Ovary (tissue), 9 donors: ENCODE results near the gene GPSM1. TPM values are rescaled to one million over a fixed set of nuclear protein-coding genes. Genes with fewer than 3 reads are reported as not detected.

Source experiments
- DNase-seq, 5 donors: peaks; one replicate each; pipeline ENCODE4 v3.0.0-alpha.2; 2019 to 2020
- H3K27ac ChIP-seq, 2 donors: fragments of 200-600 bp; one replicate each; pipeline versions ENCODE4 v1.5.1 to v1.8.0; 2019 to 2022
- H3K27me3 ChIP-seq: fragments of 200-600 bp; one replicate; pipeline ENCODE4 v1.8.0; 2022
- H3K36me3 ChIP-seq: fragments of 200-600 bp; sonication (generic); one replicate; pipeline ENCODE4 v1.5.1; 2019
- H3K4me1 ChIP-seq: one replicate; pipeline ENCODE4 v1.8.1; 2013; ENCODE audit warnings: mild to moderate bottlenecking, moderate library complexity; ENCODE audit not compliant: insufficient read depth
- H3K4me3 ChIP-seq: fragments of 200-600 bp; sonication (generic); one replicate; pipeline ENCODE4 v1.5.1; 2017
- H3K9me3 ChIP-seq, 2 donors: fragments of 200-600 bp in 1 of 2; sonication (generic) in 1 of 2; one replicate each; pipeline versions ENCODE4 v1.5.1 to v1.8.1; 2013 to 2019; ENCODE audit warnings: mild to moderate bottlenecking in 1 of 2, moderate library complexity in 1 of 2
- CTCF ChIP-seq, 3 donors: fragments of 450-650 bp in 2 of 3; fragments of 200-600 bp in 1 of 3; IDR thresholded peaks; one replicate each; pipeline versions ENCODE4 v1.5.1 to v1.8.0; 2016 to 2022; ENCODE audit warnings: antibody characterized with exemption in 3 of 3, mild to moderate bottlenecking in 1 of 3
- EP300 ChIP-seq: sonication (generic); formaldehyde crosslinking; IDR thresholded peaks from one replicate; pipeline ENCODE4 v1.6.1; 2017; ENCODE audit warnings: antibody characterized with exemption
- POLR2A ChIP-seq: fragments of 450-650 bp; IDR thresholded peaks from one replicate; pipeline ENCODE4 v1.6.1; 2017; ENCODE audit warnings: antibody characterized with exemption, mild to moderate bottlenecking, moderate library complexity
- WGBS, 3 donors: extraction: QIAGEN DNeasy Blood & Tissue Kit in 1 of 3; methylation state at CpG; one replicate each; pipeline versions ENCODE4 v1.1.5 to v1.1.7; 2013 to 2017; 5-methylcytosine and 5-hydroxymethylcytosine counted together
- intact Hi-C, 4 donors: fragments of 100-400 bp; cut with DNase I; formaldehyde crosslinking; loops; one replicate each; pipeline versions ENCODE4 v1.11.0 to v1.15.1; 2022 to 2023
- polyA plus RNA-seq, 2 donors: library from polyadenylated mRNA; stranded (reverse); fragments of 200-250 nt in 1 of 2; fragments of 350-450 nt in 1 of 2; fragmentation: Illumina TruSeq in 1 of 2; extraction: RNeasy Lipid Tissue Mini Kit (QIAGEN cat#74804) in 1 of 2; gene quantifications; one replicate each; pipeline ENCODE4 v1.2.3, GENCODE V29; 2013 to 2014
- total RNA-seq, 7 donors: library from RNA; depleted of rRNA in 2 of 7; stranded (reverse); fragments of >200 nt in 2 of 7; fragmentation: NEBNext Ultra II Directional in 3 of 7; extraction: Animal tissue kit (Norgen Biotek cat#: 25700) in 3 of 7; gene quantifications; one replicate each; pipeline versions ENCODE4 v1.1.0 to v1.2.4, GENCODE V29; 2016 to 2023
- donor health status: DM: no; HTN: no; CAD: no; lungs with moderate emphysema.
- donor health status: DM: no; HTN: no; CAD: no.
- donor health status: Bipolar disorder and iron deficiency.
- donor health status: DM: yes; HTN: yes; CAD: no.
- donor health status: DM: no; HTN: no; CAD: no.
- donor health status: DM: yes; HTN: yes; CAD: no.

The GPSM1 gene
- total and polyA plus RNA-seq, 9 donors, result 0.57 to 65.4 (median 36.3) TPM

- TF ChIP-seq CTCF (IDR thresholded peaks at IDR 0.05), result no peak
- no peak for TF ChIP-seq EP300
- no peak overlapping the region for H3K4me3 ChIP-seq
- intact Hi-C loops, result no loop called here
- no peaks in the 10 kb centered on the region for H3K9me3 ChIP-seq
- H3K27me3 ChIP-seq, result no peaks in the 10 kb centered on the region
- H3K27ac ChIP-seq, result no peak overlapping the region
- H3K4me1 ChIP-seq, result no peaks in the 10 kb centered on the region
- no peaks in the 10 kb centered on the region for H3K36me3 ChIP-seq
- DNase-seq, result no peak
- WGBS, 3 donors, result 88 to 95% (median 93%) methylated on average over 10 to 11 of the region's 11 CpGs
Measured at GRCh38 chr9:136379401-136379800, 52.1 kb downstream of the GPSM1 start.

- Histone ChIP-seq H3K4me1 (no peaks in the 10 kb centered on the region), H3K36me3 (no peaks in the 10 kb centered on the region), H3K27ac (no peak overlapping the region), H3K9me3 (no peaks in the 10 kb centered on the region), H3K4me3 (no peak overlapping the region), H3K27me3 (no peaks in the 10 kb centered on the region)
- TF ChIP-seq EP300 (no peak), POLR2A (no peak), CTCF (IDR thresholded peaks at IDR 0.05) (no peak)
- DNase-seq, result no peak
- intact Hi-C loops, result loop anchor here in 1 of 4 donors (10.0 kb wide), 1 partner anchor 235 kb away; no protein-coding TSS in a partner anchor
- 67 to 84% (median 81%) methylated on average over 9 to 11 of the region's 11 CpGs for WGBS, 3 donors
Measured at GRCh38 chr9:136379891-136380290, 52.6 kb downstream of the GPSM1 start.

GRCh38 chr9:136380381-136380780 lies 53.0 kb downstream of the GPSM1 start:
- Histone ChIP-seq H3K27me3 (no peaks in the 10 kb centered on the region), H3K4me3 (no peak overlapping the region), H3K27ac (no peak overlapping the region), H3K9me3 (no peaks in the 10 kb centered on the region), H3K36me3 (no peaks in the 10 kb centered on the region), H3K4me1 (no peaks in the 10 kb centered on the region)
- TF ChIP-seq CTCF (IDR thresholded peaks at IDR 0.05), result no peak
- no peak for TF ChIP-seq EP300
- TF ChIP-seq POLR2A, result no peak
- 92 to 93% (median 92%) methylated on average over 17 of the region's 17 CpGs for WGBS, 3 donors
- no peak for DNase-seq
- intact Hi-C loops, result loop anchor here in 1 of 4 donors (10.0 kb wide), 1 partner anchor 236 kb away; no protein-coding TSS in a partner anchor

GRCh38 chr9:136381311-136381710 lies 54.0 kb downstream of the GPSM1 start:
- intact Hi-C loops, result loop anchor here in 1 of 4 donors (10.0 kb wide), 1 partner anchor 237 kb away; no protein-coding TSS in a partner anchor
- Histone ChIP-seq H3K27me3 (no peaks in the 10 kb centered on the region), H3K36me3 (no peaks in the 10 kb centered on the region), H3K4me3 (no peak overlapping the region), H3K27ac (no peak overlapping the region), H3K9me3 (no peaks in the 10 kb centered on the region), H3K4me1 (no peaks in the 10 kb centered on the region)
- TF ChIP-seq POLR2A (no peak), CTCF (IDR thresholded peaks at IDR 0.05) (no peak), EP300 (no peak)
- 55 to 63% (median 56%) methylated on average over 9 of the region's 9 CpGs for WGBS, 3 donors
- no peak for DNase-seq
